GM23338 (cell line): ENCODE measurements around the gene NEU1. TPM values are rescaled to one million over a fixed set of nuclear protein-coding genes. Genes with fewer than 3 reads are reported as not detected.

Experiments
- ATAC-seq: fragments of 200-7000 bp; cut with Tn5 transposase; 3 replicates; pipeline ENCODE4 v1.9.1; 2020
- DNase-seq: peaks from one replicate; pipeline ENCODE4 v3.0.0-alpha.2; 2015; ENCODE audit warnings: low spot score
- H2AFZ ChIP-seq: fragments of 200-600 bp; sonication (generic); 2 replicates; pipeline ENCODE4 v1.8.0; 2016; ENCODE audit warnings: antibody characterized with exemption, mild to moderate bottlenecking, moderate library complexity
- H3F3A ChIP-seq: fragments of 200-600 bp; sonication (generic); replicated peaks from 2 replicates; pipeline ENCODE4 v1.8.0; 2017; ENCODE audit warnings: antibody characterized with exemption, mixed run types, low read depth
- H3K27ac ChIP-seq: fragments of 200-600 bp; sonication (generic); 2 replicates; pipeline ENCODE4 v1.6.1; 2016; ENCODE audit warnings: low read depth
- H3K27me3 ChIP-seq: fragments of 200-600 bp; sonication (generic); 2 replicates; pipeline ENCODE4 v1.8.0; 2016; ENCODE audit warnings: mild to moderate bottlenecking, mixed run types, moderate library complexity; ENCODE audit not compliant: insufficient read depth
- H3K36me3 ChIP-seq: fragments of 200-600 bp; sonication (generic); 2 replicates; pipeline ENCODE4 v1.8.0; 2016; ENCODE audit warnings: mild to moderate bottlenecking; ENCODE audit not compliant: insufficient read depth
- H3K4me1 ChIP-seq: fragments of 200-600 bp; sonication (generic); 2 replicates; pipeline ENCODE4 v1.8.0; 2016; ENCODE audit warnings: mild to moderate bottlenecking, moderate library complexity; ENCODE audit not compliant: insufficient read depth
- H3K4me2 ChIP-seq: fragments of 200-600 bp; sonication (generic); 2 replicates; pipeline ENCODE4 v1.7.1; 2017; ENCODE audit warnings: mixed run types
- H3K4me3 ChIP-seq: fragments of 200-600 bp; sonication (generic); 2 replicates; pipeline ENCODE4 v1.6.1; 2016; ENCODE audit warnings: mixed run types
- H3K79me2 ChIP-seq: fragments of 200-600 bp; sonication (generic); replicated peaks from 2 replicates; pipeline ENCODE4 v1.8.0; 2017; ENCODE audit warnings: mild to moderate bottlenecking; ENCODE audit not compliant: insufficient read depth
- H3K9me2 ChIP-seq: fragments of 200-600 bp; sonication (generic); 2 replicates; pipeline ENCODE4 v1.8.0; 2017; ENCODE audit not compliant: insufficient read depth
- H4K20me1 ChIP-seq: fragments of 200-600 bp; sonication (generic); replicated peaks from 2 replicates; pipeline ENCODE4 v1.8.0; 2017; ENCODE audit warnings: mild to moderate bottlenecking; ENCODE audit not compliant: insufficient read depth
- H3K27ac Mint-ChIP-seq: 2 replicates; pipeline ENCODE4 v1.8.0; 2020; ENCODE audit warnings: inconsistent platforms, mild to moderate bottlenecking, moderate library complexity, mixed read lengths
- H3K27me3 Mint-ChIP-seq: 3 replicates; pipeline ENCODE4 v1.8.0; 2022; ENCODE audit warnings: low read depth, mild to moderate bottlenecking, moderate library complexity, mixed read lengths, inconsistent platforms; ENCODE audit not compliant: insufficient read depth, poor library complexity
- H3K36me3 Mint-ChIP-seq: 3 replicates; pipeline ENCODE4 v1.8.0; 2021; ENCODE audit warnings: low read depth, mild to moderate bottlenecking, inconsistent platforms, moderate library complexity, mixed read lengths
- H3K4me1 Mint-ChIP-seq: 3 replicates; pipeline ENCODE4 v1.8.0; 2020; ENCODE audit warnings: mild to moderate bottlenecking, inconsistent platforms, mixed read lengths
- H3K4me3 Mint-ChIP-seq: 3 replicates; pipeline ENCODE4 v1.8.0; 2021; ENCODE audit warnings: moderate library complexity, mild to moderate bottlenecking, inconsistent platforms, mixed read lengths
- H3K9me3 Mint-ChIP-seq: 3 replicates; pipeline ENCODE4 v1.8.0; 2020; ENCODE audit warnings: moderate library complexity, mild to moderate bottlenecking, inconsistent platforms, mixed read lengths
- CREB1 ChIP-seq: fragments of 250-450 bp; sonication (Bioruptor Pico); IDR thresholded peaks from 2 replicates; pipeline ENCODE4 v1.5.0; 2020; ENCODE audit warnings: low read depth, mild to moderate bottlenecking, moderate library complexity
- ETS1 ChIP-seq: IDR thresholded peaks from 2 replicates; pipeline ENCODE4 v1.6.1; 2016; ENCODE audit warnings: antibody characterized with exemption
- EZH2 ChIP-seq: fragments of 200-600 bp; sonication (generic); IDR thresholded peaks from one replicate; pipeline ENCODE4 v1.8.0; 2017; ENCODE audit warnings: antibody characterized with exemption, mild to moderate bottlenecking, low read depth; ENCODE audit not compliant: unreplicated experiment
- JUNB ChIP-seq: IDR thresholded peaks from one replicate; pipeline ENCODE4 v1.6.1; 2016; ENCODE audit warnings: antibody characterized with exemption; ENCODE audit not compliant: unreplicated experiment
- POLR2AphosphoS5 ChIP-seq: IDR thresholded peaks from 2 replicates; pipeline ENCODE4 v1.6.1; 2016; ENCODE audit warnings: antibody characterized with exemption, low read depth
- ZNF114 ChIP-seq: fragments of 250-450 bp; sonication (Bioruptor Pico); IDR thresholded peaks from 2 replicates; pipeline ENCODE4 v1.5.0; 2020; ENCODE audit warnings: mild to moderate bottlenecking, moderate library complexity
- polyA plus RNA-seq: library from polyadenylated mRNA; unstranded; fragments of >200 nt; fragmentation: Nextera tagmentation; extraction: Ambion mirVana; gene quantifications from 2 replicates; pipeline ENCODE4 v1.2.1, GENCODE V29; 2016
- total RNA-seq: library from RNA; depleted of rRNA; stranded (reverse); fragments of >200 nt; shearing (Covaris generic); gene quantifications from 2 replicates; pipeline ENCODE4 v1.2.3, GENCODE V29; 2014
- TF ChIP-seq, protein P1 (sequence below): IDR thresholded peaks from one replicate; pipeline ENCODE4 v1.6.1; 2018; ENCODE audit warnings: antibody characterized with exemption; ENCODE audit not compliant: unreplicated experiment
- TF ChIP-seq, protein P2 (sequence below): fragments of 250-450 bp; sonication (Bioruptor Pico); IDR thresholded peaks from 2 replicates; pipeline ENCODE4 v1.5.0; 2020; ENCODE audit warnings: mild to moderate bottlenecking, moderate library complexity

The NEU1 gene
- total and polyA plus RNA-seq, 2 experiments from 2014 or later: 31.4 to 47.4 TPM

- peaks cover 15% of the 10 kb centered on the region; the same call in 1 of the 2 replicates for H3K79me2 ChIP-seq
These were observed 36.6 kb upstream of the NEU1 start for GRCh38 chr6:31899215-31899614.

More at GRCh38 chr6:31899215-31899614, 36.6 kb upstream of the NEU1 start:
- DNase-seq (no peak), ATAC-seq (no peak)
- no peaks in the 10 kb centered on the region for H3K9me2 ChIP-seq
- Mint-ChIP-seq H3K4me3 (peak overlapping the region; percentile 60; the same call in 2 of the 3 replicates), H3K4me1 (peaks cover 31% of the 10 kb centered on the region), H3K36me3 (peaks cover 46% of the 10 kb centered on the region), H3K9me3 (no peaks in the 10 kb centered on the region), H3K27me3 (peaks cover 23% of the 10 kb centered on the region), H3K27ac (no peak overlapping the region)
- H3K4me1 ChIP-seq: peaks cover 13% of the 10 kb centered on the region; the same call in 1 of the 2 replicates
- no peak overlapping the region for H3K4me2 ChIP-seq
- peaks cover 17% of the 10 kb centered on the region; the same call in 1 of the 2 replicates for H3F3A ChIP-seq
- H2AFZ ChIP-seq: no peak overlapping the region
- peaks cover 16% of the 10 kb centered on the region for H3K36me3 ChIP-seq
- no peaks in the 10 kb centered on the region for H3K27me3 ChIP-seq
- H3K27ac ChIP-seq: no peak overlapping the region
- no peak overlapping the region for H3K4me3 ChIP-seq
- peaks cover 5% of the 10 kb centered on the region; the same call in 1 of the 2 replicates for H4K20me1 ChIP-seq
- TF ChIP-seq, protein P1, sequence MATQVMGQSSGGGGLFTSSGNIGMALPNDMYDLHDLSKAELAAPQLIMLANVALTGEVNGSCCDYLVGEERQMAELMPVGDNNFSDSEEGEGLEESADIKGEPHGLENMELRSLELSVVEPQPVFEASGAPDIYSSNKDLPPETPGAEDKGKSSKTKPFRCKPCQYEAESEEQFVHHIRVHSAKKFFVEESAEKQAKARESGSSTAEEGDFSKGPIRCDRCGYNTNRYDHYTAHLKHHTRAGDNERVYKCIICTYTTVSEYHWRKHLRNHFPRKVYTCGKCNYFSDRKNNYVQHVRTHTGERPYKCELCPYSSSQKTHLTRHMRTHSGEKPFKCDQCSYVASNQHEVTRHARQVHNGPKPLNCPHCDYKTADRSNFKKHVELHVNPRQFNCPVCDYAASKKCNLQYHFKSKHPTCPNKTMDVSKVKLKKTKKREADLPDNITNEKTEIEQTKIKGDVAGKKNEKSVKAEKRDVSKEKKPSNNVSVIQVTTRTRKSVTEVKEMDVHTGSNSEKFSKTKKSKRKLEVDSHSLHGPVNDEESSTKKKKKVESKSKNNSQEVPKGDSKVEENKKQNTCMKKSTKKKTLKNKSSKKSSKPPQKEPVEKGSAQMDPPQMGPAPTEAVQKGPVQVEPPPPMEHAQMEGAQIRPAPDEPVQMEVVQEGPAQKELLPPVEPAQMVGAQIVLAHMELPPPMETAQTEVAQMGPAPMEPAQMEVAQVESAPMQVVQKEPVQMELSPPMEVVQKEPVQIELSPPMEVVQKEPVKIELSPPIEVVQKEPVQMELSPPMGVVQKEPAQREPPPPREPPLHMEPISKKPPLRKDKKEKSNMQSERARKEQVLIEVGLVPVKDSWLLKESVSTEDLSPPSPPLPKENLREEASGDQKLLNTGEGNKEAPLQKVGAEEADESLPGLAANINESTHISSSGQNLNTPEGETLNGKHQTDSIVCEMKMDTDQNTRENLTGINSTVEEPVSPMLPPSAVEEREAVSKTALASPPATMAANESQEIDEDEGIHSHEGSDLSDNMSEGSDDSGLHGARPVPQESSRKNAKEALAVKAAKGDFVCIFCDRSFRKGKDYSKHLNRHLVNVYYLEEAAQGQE: no peak
- TF ChIP-seq ETS1: no peak
- TF ChIP-seq CREB1 (CRISPR knock-in tag): no peak
- no peak for TF ChIP-seq ZNF114 (CRISPR knock-in tag)
- TF ChIP-seq JUNB: no peak
- TF ChIP-seq EZH2: no peak
- TF ChIP-seq, protein P2, sequence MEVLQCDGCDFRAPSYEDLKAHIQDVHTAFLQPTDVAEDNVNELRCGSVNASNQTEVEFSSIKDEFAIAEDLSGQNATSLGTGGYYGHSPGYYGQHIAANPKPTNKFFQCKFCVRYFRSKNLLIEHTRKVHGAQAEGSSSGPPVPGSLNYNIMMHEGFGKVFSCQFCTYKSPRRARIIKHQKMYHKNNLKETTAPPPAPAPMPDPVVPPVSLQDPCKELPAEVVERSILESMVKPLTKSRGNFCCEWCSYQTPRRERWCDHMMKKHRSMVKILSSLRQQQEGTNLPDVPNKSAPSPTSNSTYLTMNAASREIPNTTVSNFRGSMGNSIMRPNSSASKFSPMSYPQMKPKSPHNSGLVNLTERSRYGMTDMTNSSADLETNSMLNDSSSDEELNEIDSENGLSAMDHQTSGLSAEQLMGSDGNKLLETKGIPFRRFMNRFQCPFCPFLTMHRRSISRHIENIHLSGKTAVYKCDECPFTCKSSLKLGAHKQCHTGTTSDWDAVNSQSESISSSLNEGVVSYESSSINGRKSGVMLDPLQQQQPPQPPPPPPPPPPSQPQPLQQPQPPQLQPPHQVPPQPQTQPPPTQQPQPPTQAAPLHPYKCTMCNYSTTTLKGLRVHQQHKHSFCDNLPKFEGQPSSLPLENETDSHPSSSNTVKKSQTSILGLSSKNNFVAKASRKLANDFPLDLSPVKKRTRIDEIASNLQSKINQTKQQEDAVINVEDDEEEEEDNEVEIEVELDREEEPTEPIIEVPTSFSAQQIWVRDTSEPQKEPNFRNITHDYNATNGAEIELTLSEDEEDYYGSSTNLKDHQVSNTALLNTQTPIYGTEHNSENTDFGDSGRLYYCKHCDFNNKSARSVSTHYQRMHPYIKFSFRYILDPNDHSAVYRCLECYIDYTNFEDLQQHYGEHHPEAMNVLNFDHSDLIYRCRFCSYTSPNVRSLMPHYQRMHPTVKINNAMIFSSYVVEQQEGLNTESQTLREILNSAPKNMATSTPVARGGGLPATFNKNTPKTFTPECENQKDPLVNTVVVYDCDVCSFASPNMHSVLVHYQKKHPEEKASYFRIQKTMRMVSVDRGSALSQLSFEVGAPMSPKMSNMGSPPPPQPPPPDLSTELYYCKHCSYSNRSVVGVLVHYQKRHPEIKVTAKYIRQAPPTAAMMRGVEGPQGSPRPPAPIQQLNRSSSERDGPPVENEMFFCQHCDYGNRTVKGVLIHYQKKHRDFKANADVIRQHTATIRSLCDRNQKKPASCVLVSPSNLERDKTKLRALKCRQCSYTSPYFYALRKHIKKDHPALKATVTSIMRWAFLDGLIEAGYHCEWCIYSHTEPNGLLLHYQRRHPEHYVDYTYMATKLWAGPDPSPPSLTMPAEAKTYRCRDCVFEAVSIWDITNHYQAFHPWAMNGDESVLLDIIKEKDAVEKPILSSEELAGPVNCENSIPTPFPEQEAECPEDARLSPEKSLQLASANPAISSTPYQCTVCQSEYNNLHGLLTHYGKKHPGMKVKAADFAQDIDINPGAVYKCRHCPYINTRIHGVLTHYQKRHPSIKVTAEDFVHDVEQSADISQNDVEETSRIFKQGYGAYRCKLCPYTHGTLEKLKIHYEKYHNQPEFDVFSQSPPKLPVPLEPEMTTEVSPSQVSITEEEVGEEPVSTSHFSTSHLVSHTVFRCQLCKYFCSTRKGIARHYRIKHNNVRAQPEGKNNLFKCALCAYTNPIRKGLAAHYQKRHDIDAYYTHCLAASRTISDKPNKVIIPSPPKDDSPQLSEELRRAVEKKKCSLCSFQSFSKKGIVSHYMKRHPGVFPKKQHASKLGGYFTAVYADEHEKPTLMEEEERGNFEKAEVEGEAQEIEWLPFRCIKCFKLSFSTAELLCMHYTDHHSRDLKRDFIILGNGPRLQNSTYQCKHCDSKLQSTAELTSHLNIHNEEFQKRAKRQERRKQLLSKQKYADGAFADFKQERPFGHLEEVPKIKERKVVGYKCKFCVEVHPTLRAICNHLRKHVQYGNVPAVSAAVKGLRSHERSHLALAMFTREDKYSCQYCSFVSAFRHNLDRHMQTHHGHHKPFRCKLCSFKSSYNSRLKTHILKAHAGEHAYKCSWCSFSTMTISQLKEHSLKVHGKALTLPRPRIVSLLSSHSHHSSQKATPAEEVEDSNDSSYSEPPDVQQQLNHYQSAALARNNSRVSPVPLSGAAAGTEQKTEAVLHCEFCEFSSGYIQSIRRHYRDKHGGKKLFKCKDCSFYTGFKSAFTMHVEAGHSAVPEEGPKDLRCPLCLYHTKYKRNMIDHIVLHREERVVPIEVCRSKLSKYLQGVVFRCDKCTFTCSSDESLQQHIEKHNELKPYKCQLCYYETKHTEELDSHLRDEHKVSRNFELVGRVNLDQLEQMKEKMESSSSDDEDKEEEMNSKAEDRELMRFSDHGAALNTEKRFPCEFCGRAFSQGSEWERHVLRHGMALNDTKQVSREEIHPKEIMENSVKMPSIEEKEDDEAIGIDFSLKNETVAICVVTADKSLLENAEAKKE: no peak
- no peak for TF ChIP-seq POLR2AphosphoS5
